ENCODE results near the gene ERH. TPM values are rescaled to one million over a fixed set of nuclear protein-coding genes. Genes with fewer than 3 reads are reported as not detected.

Gene ERH
- total and polyA plus RNA-seq, 10 of the 15 experiments (the other 5 are each of a cell fraction or from before 2014, with no cell fraction given), result 255 to 852 (median 382) TPM

DNA sequence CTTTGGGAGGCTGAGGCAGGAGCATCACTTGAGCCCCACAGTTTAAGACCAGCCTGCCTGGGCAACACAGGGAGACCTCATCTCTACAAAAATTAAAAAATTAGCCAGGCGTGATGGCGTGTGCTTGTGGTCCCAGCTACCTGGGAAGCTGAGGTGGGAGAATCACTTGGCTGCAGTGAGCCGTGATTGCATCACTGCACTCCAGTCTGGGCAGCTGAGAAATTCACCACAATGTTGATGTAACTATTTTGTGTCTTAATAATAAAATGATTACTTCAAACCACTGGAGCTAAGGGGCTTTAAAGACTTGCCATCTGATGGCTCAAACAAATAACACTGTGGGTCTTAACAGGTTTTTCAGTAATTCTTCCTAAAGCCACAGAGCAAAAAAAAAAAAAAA, 10.8 kb downstream of the ERH start:
- BruUV-seq (replicated peaks), result no TSS peak
- H3K9me3 ChIP-seq (replicated peaks; ENCODE audit: control insufficient read depth, insufficient read depth, low read length), result no peaks in the 10 kb centered on the region
- H3K27ac ChIP-seq (ENCODE audit: control insufficient read depth, insufficient read depth), result no peak overlapping the region
- no peak overlapping the region for H3K4me3 ChIP-seq
- 98% methylated on average over 3 of the region's 3 CpGs for WGBS (ENCODE audit: insufficient coverage, insufficient replicate concordance, low lambda C conversion rate, missing lambda C conversion rate)
- peaks cover 84% of the 10 kb centered on the region for H3K79me2 ChIP-seq (ENCODE audit: control insufficient read depth, insufficient read depth, low read length)
- TF ChIP-seq IRF4 (IDR thresholded peaks at IDR 0.05; ENCODE audit: low read depth, low read length) (no peak), POLR2AphosphoS5 (IDR thresholded peaks at IDR 0.05; ENCODE audit: low read length) (no peak)
- TF ChIP-seq, protein P1, sequence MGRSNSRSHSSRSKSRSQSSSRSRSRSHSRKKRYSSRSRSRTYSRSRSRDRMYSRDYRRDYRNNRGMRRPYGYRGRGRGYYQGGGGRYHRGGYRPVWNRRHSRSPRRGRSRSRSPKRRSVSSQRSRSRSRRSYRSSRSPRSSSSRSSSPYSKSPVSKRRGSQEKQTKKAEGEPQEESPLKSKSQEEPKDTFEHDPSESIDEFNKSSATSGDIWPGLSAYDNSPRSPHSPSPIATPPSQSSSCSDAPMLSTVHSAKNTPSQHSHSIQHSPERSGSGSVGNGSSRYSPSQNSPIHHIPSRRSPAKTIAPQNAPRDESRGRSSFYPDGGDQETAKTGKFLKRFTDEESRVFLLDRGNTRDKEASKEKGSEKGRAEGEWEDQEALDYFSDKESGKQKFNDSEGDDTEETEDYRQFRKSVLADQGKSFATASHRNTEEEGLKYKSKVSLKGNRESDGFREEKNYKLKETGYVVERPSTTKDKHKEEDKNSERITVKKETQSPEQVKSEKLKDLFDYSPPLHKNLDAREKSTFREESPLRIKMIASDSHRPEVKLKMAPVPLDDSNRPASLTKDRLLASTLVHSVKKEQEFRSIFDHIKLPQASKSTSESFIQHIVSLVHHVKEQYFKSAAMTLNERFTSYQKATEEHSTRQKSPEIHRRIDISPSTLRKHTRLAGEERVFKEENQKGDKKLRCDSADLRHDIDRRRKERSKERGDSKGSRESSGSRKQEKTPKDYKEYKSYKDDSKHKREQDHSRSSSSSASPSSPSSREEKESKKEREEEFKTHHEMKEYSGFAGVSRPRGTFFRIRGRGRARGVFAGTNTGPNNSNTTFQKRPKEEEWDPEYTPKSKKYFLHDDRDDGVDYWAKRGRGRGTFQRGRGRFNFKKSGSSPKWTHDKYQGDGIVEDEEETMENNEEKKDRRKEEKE (IDR thresholded peaks at IDR 0.05), result no peak
- H3K4me1 ChIP-seq (ENCODE audit: control insufficient read depth, insufficient read depth, low read length), result peaks cover 12% of the 10 kb centered on the region
- H3K9ac ChIP-seq (ENCODE audit: control insufficient read depth, insufficient read depth, low read length), result no peak overlapping the region
- FAIRE-seq (no peak), ATAC-seq (no peak), DNase-seq (ENCODE audit: low read depth, low spot score) (no peak)
- intact Hi-C loops (cut with micrococcal nuclease; ENCODE audit: unreplicated experiment) (no loop called here), in situ Hi-C loops (cut with MboI) (no loop called here)
- ChIA-PET RAD21 (ENCODE audit: unreplicated experiment) (interaction anchor here (0.7 to 2.0 kb wide), 6 partner anchors 11 to 73 kb away, joined by 3 to 7 read pairs (median 4); partner anchors contain the start of genes ERH and SLC39A9), POLR2A (interaction anchor here (0.6 to 2.2 kb wide), 3 partner anchors 13 to 72 kb away, joined by 3 to 4 read pairs (median 4); no protein-coding TSS in a partner anchor), SMC1A (ENCODE audit: uncharacterized antibody, unreplicated experiment) (interaction anchor here (1.1 to 4.4 kb wide), 7 partner anchors 10 to 40 kb away, joined by 3 to 23 read pairs (median 3); partner anchors contain the start of genes ERH and SLC39A9), CTCF (interaction anchor here (1.0 to 1.8 kb wide), 5 partner anchors 10 to 89 kb away, joined by 3 to 6 read pairs (median 4); partner anchors contain the start of genes ERH and SLC39A9)
- H2AFZ ChIP-seq (ENCODE audit: control insufficient read depth, low read depth, low read length), result no peak overlapping the region
- no peak overlapping the region for H3K4me2 ChIP-seq (ENCODE audit: control insufficient read depth, insufficient read depth)
- H3K36me3 ChIP-seq (ENCODE audit: control insufficient read depth in 2 of 2, insufficient read depth in 2 of 2, low read length in 1 of 2), result peaks cover 8 to 59% of the 10 kb centered on the region in 2 experiments
- H3K27me3 ChIP-seq (replicated peaks in 1 of 2; ENCODE audit: control insufficient read depth in 2 of 2, insufficient read depth in 2 of 2, low read length in 1 of 2), result no peaks in the 10 kb centered on the region
- no peaks in the 10 kb centered on the region; the same call in 1 of the 2 replicates for H4K20me1 ChIP-seq (ENCODE audit: control insufficient read depth, insufficient read depth)
